DMS53 (cell line): ENCODE results near the gene FAM32A.
"Not testable (repeated sequence)": the region's sequence is repeated elsewhere in the genome, so short reads cannot be mapped to it uniquely, and the experiment has no call there.

Experiments used
- DNase-seq: peaks from one replicate; lab custom pipeline; 2025; lab: John Stamatoyannopoulos, UW

FAM32A gene

GRCh38 chr19:16164222-16164890, 20.9 kb upstream of the FAM32A start:
- no peak for DNase-seq

GRCh38 chr19:16166417-16166816, 18.8 kb upstream of the FAM32A start:
- DNase-seq = no peak

GRCh38 chr19:16167055-16167454, 18.2 kb upstream of the FAM32A start:
- peak; percentile 37 for DNase-seq

DNA sequence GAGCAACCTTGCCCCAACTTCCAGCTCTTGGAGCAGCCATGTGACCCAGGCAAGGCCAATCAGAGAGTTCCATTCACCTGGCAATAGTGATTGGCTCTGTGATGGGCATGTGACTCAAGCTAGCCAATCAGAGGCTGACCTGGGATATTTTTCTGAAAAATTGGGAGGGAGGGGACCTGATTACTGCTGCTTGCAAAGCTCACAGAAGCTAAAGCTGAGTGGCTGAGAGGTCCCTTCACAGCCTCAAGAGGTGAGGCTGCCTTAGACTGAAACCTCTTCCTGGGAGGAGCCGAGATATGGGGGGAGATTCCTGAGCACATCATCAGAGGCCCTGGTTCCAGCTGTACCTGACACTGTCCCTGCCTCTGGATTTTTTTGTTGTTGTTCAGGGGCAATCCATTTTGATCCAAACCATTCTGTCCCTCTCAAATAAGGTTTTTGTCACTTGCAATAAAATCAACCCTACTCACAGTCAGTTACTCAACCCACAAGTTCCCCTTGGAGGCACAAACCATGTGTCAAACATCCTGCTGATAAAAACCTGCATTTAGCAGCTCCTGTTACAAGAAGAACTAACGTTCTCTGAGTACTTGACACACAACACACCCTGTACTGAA, 16.6 kb upstream of the FAM32A start:
- peak; percentile 14 for DNase-seq

- DNase-seq = no peak
Observed at GRCh38 chr19:16170134-16170533, 15.1 kb upstream of the FAM32A start.

GRCh38 chr19:16175954-16176353, 9.3 kb upstream of the FAM32A start:
- DNase-seq = no peak

DNA sequence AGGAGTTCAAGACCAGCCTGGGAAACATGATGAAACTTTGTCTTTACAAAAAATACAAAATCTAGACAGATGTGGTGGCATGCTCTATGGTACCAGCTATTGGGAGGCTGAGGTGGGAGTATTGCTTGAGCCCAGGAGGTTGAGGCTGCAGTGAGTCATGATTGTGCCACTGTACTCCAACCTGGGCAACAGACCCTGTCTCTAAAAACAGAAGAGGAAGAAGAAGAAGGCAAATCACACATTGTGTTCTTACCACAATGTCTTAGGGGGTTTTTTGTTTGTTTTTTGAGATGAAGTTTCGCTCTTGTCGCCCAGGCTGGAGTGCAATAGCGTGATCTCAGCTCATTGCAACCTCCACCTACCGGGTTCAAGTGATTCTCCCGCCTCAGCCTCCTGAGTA, 6.3 kb upstream of the FAM32A start:
- not testable (repeated sequence) for DNase-seq

DNA sequence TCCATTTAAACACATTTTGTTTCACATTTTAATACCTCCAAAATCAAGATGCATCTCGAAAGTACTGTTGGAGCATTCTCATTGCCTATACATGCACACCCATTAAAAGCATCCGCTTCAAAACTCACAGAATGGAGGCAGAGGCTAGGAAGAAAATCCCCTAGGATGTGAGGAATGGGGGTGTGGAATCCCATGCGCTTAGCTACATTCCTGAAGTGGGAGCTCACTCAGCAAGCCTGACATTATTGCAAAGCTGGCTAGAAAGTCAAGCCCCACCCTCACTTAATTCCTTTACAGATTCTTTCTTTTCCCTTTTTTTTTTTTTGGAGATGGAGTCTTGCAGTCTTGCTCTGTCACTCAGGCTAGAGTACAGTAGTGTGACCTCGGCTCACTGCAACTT, 4.6 kb upstream of the FAM32A start:
- DNase-seq = no peak

DNA sequence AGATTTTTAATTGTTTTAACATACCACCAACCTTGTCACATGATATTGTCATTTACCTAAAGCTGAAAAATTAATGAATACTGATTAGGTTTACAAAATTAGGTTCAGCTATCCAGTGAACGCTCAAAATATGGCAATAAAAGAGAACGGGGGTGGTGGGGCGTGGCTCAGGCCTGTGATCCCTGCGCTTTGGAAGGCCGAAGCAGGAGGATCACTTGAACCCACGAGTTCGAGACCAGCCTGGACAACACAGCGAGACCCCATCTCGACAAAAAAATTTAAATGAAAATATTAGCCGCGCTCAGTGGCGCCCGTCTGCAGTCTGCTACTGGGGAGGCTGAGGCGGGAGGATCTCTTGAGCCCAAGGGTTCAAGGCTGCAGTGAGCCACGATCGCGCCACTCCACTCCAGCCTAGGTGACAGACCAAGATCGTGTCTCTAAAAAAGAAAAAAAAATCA, 516 bp upstream of the FAM32A start:
- no peak for DNase-seq

GRCh38 chr19:16185768-16186123, 536 bp downstream of the FAM32A start:
- peak; percentile 46 for DNase-seq

DNA sequence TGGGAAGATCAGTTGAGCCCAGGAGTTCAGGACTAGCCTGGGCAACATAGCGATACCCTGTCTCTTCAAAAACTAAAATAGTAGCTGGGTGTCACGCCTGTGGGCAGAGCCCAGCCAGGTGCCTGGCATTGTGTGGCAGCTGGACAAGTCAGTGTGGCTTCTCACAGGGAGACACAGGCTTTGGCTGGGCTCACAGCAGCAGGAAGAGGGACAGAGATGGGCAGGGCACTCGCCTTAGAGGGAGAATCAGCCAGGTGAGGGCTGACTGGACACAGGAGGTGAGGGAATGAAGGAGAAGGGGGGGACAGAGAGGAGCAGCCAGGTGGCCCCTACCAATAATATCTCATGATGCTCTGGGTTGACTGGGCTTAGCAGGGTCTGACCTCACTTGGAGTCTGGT, 3.3 kb downstream of the FAM32A start:
- DNase-seq = no peak

DNA sequence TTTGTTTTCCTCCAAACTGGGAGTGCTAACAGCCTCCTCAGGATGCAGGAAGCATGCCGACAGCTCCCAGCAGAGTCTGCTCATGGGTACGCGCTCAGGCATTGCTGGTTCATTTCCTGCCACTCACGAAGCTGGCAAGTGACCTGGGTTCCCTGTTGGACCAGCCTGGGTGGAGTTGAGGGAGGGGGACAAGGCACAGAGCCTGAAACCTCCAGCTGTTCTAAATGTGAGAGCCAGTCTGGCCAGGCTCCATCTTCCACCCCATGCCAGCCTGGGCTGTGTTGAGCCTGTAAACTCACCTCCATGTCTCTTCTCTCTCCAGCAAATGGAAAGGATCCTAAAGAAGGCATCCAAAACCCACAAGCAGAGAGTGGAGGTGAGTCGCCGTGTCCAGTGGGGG, 5.0 kb downstream of the FAM32A start:
- no peak for DNase-seq

DNA sequence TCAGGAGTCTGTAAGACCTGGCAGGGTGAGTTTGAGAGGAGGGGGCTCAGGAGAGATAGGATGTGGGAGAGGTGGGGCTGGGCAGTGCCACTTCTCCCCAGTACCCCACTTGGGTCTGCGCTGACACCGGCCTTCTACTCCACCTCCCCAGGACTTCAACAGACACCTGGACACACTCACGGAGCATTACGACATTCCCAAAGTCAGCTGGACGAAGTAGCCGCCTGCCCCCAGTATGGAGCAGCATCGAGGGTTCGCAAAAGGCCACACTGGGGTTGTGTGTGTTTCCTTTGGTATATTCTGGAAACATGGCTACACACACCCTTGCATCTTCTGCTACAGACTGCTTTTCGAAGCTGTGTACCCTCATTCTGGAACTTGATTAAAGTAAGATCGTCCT, 5.5 kb downstream of the FAM32A start:
- no peak for DNase-seq

GRCh38 chr19:16191216-16191908, 6.2 kb downstream of the FAM32A start:
- no peak for DNase-seq

DNA sequence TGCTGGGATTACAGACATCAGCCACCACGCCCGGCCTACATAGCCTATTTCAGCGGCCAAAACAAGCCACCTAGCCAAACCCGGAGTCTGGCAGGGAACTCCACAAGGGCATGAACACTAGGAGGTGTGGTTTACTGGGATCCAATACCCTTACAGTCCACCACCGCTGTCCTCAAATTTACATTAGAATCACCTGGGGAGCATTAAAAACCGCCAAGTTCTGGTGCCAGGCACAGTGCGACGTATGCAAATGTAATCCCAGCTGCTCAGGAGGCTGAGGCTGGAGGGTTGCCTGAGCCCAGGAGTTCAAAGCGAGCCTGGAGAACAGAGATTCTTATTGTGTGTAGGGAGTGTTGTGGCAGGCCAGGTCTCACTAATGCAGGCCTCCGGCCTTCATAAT, 8.3 kb downstream of the FAM32A start:
- DNase-seq = no peak

- no peak for DNase-seq
Observed at GRCh38 chr19:16197188-16197621, 12.0 kb downstream of the FAM32A start.

GRCh38 chr19:16197622-16198369, 12.6 kb downstream of the FAM32A start, which contains the start of gene AP1M1:
Gene AP1M1, plus strand, starts transcription at chr19:16197911. Its CDS starts 116 bp downstream, at chr19:16198027.
- DNase-seq = peak; percentile 97

DNA sequence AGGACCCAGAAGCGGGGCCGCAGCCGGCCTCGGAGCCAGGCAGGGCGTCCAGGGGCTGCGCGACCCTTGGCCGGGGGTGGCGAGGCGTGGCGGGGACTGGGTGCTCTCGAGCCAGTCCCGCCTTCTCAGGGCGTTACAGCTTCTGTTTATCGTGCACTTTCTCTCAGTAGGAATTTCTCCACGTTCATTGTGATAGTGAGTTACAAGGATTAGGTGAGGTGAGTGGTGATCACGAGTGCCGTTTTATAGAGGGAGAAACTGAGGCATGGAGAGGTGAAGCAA, 13.1 kb downstream of the FAM32A start:
- no peak for DNase-seq

GRCh38 chr19:16199275-16199932, 14.2 kb downstream of the FAM32A start:
- no peak for DNase-seq

DNA sequence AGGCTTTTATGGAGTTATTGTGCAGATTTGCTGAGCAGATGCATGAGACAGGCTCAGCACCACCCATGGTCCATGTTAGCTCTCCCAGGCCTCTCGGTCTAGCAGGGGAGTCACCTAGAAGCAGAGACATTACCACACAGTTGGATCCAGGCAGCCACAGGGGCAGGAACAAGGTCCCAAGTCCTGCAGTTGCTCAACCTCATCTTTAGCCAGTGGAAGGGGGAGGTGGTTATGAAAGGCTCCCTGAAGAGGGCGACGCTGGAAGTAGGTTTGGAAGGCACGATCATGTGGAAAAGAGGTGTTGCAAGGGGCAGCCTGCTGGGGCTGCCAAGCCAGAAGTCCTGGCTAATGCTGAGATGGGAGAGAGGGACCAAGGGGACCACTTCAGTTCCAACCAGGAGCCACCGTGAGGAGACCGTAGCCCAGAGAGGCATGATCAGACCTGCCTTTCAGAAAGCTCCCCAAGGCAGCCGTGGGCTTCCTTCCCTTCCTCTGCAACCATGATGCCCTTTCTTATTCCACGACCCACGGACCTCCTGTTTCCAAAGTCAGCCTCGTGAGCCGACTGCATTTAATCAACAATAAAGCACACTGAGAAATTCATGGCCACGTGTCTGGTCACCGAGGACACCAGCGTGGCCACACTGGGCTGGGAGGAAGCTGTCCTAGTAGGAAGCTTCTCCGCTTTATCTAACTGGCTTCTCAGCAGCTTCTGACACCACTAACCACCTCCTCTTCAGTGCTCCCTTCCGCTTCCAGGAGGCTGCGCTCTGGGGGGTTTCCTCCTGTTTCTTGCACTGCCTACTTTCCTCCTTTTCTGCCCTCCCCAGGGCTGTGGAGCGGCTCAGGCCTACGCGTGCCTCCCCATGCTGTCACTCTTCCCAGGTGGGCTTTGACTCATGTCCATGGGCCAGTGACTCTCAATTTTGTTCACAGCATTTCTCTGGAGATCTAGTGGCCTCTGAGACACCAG, 15.1 kb downstream of the FAM32A start:
- DNase-seq = no peak

GRCh38 chr19:16201011-16201391, 15.8 kb downstream of the FAM32A start:
- DNase-seq = no peak
